Measurements from ENCODE around the gene ASB6.
"Not testable (repeated sequence)": the region's sequence is repeated elsewhere in the genome, so short reads cannot be mapped to it uniquely, and the experiment has no call there.

ASB6 gene

DNA sequence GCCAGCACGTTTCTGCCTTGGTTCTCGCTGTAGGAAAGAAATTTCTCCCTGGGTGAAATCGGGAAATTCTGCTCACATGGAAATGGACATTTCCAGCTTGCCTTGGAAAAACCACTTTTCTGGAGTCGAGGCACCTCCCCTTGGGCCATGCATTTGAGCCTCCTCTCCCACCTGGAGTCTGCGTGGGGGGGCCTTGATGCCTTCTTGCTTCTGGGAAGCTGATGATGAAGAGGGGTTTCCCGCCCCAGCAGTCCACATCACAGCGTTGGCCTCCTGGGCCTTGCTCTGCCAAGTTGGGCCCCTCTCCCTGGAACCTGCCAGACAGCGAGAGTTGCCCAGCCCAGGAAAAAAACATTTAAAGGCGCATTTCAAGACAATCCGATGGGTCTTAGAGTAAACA lies 1.8 kb upstream of the ASB6 start:
- DNase-seq (ENCODE audit: low read depth) = no peak

DNA sequence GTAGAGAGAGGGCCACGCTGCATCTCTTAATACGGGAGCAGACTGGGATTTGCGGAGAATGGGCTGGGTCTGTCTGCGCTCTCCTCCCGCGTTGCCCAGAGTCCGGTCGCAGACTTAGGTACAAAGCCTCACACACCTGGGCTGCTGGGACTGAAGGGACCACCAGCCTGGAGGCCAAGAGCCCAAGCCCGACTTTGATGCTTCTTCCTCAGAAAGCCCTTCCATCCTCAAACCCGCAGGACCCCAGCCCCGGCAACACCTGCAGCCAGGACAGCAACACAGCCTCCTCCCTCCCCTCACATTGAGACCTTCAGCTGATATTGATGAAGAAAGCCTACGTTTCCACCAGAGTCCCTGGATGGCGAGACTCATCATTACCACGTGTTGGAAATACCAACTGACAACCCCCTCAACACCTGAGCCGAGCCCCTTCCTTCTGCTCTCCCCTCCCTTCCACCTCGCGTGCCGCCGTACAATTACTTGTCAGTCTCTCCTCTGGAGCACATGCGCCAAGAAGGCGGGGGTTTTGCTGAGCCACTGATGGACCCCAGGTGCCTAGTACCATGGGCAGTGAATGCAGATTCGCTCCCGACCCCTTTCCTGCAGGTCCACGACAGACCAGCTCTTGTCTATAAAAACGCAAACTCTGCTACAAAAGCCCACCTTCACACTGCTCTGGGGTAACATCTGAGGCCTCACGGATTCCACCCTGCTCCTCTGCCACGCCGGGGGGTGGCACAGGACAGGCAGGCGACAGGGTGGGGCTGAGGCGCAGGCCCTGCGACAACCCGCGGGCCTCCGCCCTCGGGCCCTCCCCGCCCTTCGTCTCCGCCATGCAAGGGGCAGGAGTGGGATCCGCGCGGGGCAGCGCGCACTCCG lies 841 bp downstream of the ASB6 start:
- DNase-seq (ENCODE audit: low read depth) = no peak

DNA sequence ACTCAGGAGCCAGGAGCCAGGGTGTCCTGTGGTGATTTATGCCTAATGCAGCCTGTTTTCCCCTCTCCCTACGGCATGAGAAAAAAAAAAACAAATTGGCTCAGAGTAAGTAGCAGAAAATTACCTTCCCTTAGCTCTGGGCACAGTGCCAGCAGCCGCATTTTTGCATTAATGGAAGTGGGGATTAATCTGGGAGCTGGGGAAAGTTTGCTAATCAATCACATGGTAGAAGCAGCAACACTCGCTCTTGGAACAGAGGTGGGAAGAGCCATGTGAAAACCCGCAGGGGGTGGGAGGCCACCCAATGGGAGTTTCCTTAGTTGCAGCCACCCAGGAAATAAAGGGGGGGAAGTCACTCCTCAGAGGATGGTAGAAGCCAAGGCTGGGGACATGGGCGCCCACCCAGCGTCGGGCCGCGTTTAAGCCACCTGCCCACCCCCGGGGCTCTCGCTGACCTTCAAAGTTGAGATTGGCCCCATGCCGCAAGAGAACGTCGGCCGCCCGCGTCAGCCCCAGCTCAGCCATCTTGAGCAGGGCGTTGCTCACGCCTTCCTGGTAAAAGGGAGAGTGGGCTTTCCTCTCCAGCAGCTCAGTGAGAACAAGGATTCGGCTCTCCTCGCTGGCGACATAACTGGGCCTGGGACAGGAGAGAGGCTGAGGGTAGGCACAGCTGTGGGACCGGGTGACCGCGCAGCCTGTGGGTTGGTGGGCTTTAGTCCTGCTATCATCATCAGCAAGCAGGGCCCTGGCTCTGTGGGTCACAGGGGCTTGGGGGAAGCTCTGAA lies 1.7 kb downstream of the ASB6 start:
- no peak for DNase-seq (ENCODE audit: low read depth)

DNA sequence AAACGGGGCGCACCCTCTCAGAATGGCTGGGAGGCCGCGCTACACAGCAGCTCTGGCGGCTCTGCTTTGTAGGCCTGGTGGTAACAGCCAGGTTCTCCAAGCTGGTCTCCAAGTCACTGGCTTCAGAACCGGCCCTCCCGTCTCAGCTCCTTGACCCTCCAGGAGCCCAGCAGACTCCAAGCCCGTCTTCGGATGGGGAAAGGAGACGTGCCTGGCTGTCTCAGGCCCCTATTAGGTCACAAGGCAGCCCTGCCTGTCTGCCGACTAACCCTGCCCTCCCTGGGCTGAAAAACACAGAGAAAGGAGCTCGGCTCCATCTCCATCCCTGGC lies 2.2 kb downstream of the ASB6 start:
- DNase-seq (ENCODE audit: low read depth) = no peak

DNA sequence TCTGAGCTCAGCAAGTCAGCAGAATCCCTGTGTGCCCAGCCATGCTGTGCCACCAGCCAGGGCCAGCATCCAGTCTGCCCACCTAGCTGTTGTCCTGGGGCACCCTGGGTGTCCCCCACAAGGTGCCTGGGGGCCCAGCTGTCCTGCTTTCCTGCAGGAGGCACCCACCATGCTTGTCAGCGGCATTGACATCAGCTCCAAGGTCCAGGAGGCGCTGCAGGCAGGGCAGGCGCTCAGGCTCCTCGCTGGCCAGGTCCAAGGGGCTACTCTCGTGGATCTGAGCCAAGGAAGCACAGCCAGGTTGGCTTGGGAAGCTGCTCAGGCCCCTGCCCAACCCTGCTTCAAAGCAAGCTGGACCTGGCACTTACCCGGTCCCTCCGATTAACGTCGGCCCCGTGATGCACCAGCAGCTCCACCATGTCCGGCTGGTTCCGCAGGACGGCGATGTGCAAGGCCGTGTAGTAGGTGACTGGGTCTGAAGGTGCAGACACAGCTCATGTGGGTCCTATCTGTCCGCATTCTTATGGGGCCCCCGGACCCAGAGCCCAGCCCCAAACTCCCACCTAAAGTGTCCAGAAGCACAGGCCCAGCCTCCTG lies 2.8 kb downstream of the ASB6 start:
- no peak for DNase-seq (ENCODE audit: low read depth)

DNA sequence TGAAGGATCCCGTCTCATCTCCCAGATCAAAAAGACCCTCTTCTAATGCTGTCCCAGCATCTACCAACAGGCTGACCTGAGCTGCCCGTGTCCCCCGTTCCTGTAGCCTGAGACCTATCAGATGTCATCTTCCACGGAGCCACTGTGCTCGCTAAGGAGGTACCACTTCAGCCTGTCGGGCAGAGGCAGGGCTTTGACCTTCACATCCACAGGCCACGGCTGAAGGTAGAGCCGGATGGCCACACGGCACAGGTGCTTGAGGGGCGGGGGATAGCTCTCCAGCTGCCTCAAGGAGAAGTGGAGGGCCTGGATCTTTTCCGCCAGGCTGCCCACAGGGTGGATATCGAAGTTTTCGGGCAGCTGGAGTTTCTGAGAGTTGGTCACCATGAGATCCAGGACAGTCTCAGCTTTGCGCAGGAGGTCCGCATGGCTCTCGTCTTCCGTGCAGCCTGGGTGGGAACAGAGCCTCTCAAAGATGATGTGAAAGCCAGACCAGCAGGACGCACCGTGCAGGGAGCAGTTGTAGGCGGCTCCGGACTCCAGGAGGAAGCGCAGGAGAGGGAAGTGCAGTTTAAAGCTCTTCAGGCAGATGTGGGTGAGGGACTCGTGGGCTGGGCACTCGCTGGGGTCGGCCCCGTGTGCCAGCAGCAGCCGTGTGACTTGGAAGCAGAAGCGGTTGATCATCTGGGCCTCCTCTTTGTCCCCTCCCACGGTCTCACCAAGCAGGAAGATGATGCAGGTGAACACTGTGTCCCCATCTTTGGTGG lies 4.1 kb downstream of the ASB6 start:
- DNase-seq (ENCODE audit: low read depth) = no peak

DNA sequence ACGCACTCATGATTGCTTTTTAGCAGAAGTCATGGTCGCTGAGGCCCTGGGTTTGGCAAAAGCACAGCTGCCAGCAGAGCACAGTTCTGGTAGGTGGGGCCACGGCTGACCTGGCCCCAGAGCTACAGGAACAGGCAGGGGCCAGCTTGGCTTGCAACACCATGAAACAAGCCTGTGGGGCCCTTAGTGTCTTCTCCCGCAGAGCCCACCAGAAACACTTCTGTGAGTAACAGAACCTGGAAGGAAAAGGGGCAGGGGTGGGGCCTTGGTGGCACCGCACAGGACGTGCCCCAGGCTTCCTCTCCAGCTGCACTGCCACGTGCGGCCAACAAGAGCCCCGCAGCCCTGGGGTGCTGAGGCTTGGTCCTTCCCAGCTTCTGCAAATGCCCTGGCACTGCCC lies 4.8 kb downstream of the ASB6 start:
- no peak for DNase-seq (ENCODE audit: low read depth)

DNA sequence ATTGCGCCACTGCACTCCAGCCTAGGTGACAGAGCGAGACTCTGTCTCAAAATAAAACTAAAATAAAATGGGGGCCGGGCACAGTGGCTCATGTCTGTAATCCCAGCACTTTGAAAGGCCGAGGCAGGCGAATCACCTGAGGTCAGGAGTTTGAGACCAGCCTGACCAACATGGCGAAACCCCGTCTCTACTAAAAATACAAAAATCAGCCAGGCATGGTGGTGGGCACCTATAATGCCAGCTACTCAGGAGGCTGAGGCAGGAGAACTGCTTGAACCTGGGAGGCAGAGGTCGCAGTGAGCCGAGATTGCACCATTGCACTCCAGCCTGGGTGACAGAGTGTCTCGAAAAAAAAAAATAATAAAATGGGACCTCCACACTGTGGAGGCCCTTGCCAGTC lies 5.6 kb downstream of the ASB6 start:
- DNase-seq (ENCODE audit: low read depth) = not testable (repeated sequence)

DNA sequence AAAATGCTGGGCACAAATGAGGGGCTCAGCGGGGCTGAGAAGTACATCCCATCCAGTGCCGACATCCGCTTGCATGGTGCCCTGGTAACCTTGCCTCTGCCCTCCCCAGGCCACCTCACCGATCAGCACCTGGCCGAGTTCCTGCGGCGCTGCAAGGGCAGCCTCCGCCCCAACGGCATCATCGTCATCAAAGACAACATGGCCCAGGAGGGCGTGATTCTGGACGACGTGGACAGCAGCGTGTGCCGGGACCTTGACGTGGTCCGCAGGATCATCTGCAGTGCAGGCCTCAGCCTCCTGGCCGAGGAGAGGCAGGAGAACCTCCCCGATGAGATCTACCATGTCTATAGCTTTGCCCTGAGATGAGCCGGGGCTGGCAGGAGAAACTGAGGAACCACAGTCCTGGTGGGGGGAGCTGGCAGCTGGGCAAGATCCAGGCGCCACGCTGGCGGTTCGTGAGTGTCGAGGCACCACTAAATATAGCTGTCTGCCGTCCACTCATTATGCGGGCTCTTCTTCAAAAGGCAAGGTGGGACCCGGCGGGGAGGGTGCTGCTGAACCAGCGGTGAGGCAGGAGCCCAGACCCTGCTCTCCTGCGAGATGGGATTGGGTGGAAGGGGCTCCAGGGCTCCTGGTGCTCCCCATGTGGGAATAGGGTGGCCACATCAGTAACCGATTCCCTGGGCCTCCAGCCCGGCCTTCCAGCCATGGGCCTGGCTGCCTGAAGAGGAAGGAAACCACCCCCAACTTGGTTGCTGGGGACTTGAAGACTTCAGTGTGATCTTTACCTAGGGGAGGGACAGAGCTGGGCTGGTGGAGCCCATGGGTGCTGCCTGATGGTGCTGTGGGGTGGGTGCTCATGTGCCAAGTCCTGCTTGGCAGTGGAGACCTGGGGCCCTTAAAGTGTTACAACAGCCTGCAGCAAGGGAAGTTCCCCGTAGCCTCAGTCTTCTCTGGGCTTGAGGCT lies 6.6 kb downstream of the ASB6 start:
- no peak for DNase-seq (ENCODE audit: low read depth)

- no peak for DNase-seq (ENCODE audit: low read depth)
Measured at GRCh38 chr9:129633848-129634247, 8.1 kb downstream of the ASB6 start.

DNA sequence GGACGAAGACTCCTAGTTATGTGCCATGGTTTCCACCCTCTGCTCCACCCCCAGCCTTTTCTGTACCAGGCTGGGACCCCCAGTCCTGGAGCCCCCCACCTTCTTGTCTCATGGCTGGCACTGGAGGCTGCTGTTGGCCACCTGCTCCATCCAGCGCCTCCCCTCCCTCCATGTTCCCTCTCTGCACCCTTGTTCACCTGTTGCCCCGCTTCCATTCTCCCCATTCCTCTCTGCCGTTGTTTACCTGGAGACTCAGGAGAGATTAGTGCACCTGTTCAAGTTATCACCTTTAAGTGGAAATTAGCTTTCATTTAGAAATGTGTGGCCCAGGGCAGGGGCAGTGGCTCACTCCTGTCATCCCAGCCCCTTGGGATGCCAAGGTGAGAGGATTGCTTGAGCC lies 8.7 kb downstream of the ASB6 start:
- DNase-seq (ENCODE audit: low read depth) = no peak

- no peak for DNase-seq (ENCODE audit: low read depth)
Measured at GRCh38 chr9:129632460-129632859, 9.5 kb downstream of the ASB6 start.

- DNase-seq (ENCODE audit: low read depth) = no peak
Measured at GRCh38 chr9:129631674-129632129, 10.2 kb downstream of the ASB6 start.

- DNase-seq (ENCODE audit: low read depth) = no peak
Measured at GRCh38 chr9:129630967-129631673, 10.8 kb downstream of the ASB6 start.

- no peak for DNase-seq (ENCODE audit: low read depth)
Measured at GRCh38 chr9:129629251-129629820, 12.6 kb downstream of the ASB6 start.

GRCh38 chr9:129628709-129629108 lies 13.2 kb downstream of the ASB6 start:
- DNase-seq (ENCODE audit: low read depth) = no peak

- DNase-seq (ENCODE audit: low read depth) = no peak
Measured at GRCh38 chr9:129627556-129628440, 14.2 kb downstream of the ASB6 start.

GRCh38 chr9:129626625-129627284 lies 15.2 kb downstream of the ASB6 start:
- peak; percentile 68 for DNase-seq (ENCODE audit: low read depth)
